HCT116 (cell line): ENCODE measurements around the gene CYGB.

Source experiments
- SP1 ChIP-seq: IDR thresholded peaks from 2 replicates; pipeline ENCODE4 v1.6.1; 2012; ENCODE audit warnings: low read depth
- YY1 ChIP-seq: IDR thresholded peaks from 2 replicates; pipeline ENCODE4 v1.6.1; 2011; ENCODE audit warnings: low read length, low read depth, moderate library complexity, mild to moderate bottlenecking; ENCODE audit not compliant: insufficient replicate concordance; ENCODE audit errors: extremely low read depth
- TF ChIP-seq, protein P1 (sequence below), 3 experiments: fragments of 200-600 bp in 1 of 3; sonication (generic) in 1 of 3; IDR thresholded peaks in 2 of 3; conservative IDR thresholded peaks in 1 of 3; 2 replicates each; pipeline ENCODE4 v1.5.1; 2012 to 2017; ENCODE audit warnings: low read depth in 2 of 3, low read length in 2 of 3, antibody characterized with exemption in 1 of 3, borderline replicate concordance in 1 of 3, control low read depth in 1 of 3, mild to moderate bottlenecking in 1 of 3, mixed read lengths in 1 of 3, mixed run types in 1 of 3, moderate library complexity in 1 of 3; ENCODE audit not compliant: insufficient read depth in 1 of 3

DNA sequence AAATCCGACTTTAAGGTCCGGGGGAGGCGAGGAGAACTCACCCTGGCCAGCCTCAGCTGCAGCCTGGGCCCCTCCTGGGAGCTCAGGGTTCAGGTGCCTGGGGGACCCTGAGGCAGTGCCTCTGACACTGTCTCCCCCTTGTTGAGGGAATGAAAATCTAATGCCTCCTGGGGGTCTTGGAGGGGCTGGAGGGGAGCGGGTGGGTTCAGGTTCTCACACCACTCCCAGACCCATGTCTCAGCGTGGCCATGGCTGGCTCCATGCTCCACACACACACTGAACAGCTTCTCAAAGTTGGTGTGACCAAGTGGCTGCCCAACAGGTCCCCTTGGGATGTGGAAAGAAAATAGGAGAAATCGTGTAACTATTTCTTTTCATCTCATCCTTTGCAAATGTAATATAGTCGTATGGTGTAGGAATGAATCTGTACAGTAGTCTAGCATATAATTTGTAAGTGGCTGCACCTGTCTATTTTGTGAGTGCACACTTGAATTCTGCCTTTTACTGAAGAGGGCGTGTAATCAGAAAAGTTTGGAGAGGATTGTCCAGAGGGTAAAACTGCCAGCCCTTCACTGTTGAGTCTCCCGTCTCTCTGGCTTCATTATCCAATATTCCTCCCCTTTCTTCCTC is 1.5 kb upstream of the CYGB start:
- TF ChIP-seq, protein P1, sequence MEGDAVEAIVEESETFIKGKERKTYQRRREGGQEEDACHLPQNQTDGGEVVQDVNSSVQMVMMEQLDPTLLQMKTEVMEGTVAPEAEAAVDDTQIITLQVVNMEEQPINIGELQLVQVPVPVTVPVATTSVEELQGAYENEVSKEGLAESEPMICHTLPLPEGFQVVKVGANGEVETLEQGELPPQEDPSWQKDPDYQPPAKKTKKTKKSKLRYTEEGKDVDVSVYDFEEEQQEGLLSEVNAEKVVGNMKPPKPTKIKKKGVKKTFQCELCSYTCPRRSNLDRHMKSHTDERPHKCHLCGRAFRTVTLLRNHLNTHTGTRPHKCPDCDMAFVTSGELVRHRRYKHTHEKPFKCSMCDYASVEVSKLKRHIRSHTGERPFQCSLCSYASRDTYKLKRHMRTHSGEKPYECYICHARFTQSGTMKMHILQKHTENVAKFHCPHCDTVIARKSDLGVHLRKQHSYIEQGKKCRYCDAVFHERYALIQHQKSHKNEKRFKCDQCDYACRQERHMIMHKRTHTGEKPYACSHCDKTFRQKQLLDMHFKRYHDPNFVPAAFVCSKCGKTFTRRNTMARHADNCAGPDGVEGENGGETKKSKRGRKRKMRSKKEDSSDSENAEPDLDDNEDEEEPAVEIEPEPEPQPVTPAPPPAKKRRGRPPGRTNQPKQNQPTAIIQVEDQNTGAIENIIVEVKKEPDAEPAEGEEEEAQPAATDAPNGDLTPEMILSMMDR (IDR thresholded peaks at IDR 0.05 in 2 of 3, conservative IDR thresholded peaks at IDR 0.05 in 1 of 3; ENCODE audit: borderline replicate concordance in 1 of 3, insufficient read depth in 1 of 3, low read depth in 2 of 3, low read length in 2 of 3) = no peak
- TF ChIP-seq YY1 = no peak
- no peak for TF ChIP-seq SP1
